Measurements from ENCODE around the gene ATG2A. TPM values are rescaled to one million over a fixed set of nuclear protein-coding genes. Genes with fewer than 3 reads are reported as not detected.
"Not testable (repeated sequence)": the region's sequence is repeated elsewhere in the genome, so short reads cannot be mapped to it uniquely, and the experiment has no call there.

The ATG2A gene
- total RNA-seq, 1 donor from 2014 or later: 22.4 TPM

DNA sequence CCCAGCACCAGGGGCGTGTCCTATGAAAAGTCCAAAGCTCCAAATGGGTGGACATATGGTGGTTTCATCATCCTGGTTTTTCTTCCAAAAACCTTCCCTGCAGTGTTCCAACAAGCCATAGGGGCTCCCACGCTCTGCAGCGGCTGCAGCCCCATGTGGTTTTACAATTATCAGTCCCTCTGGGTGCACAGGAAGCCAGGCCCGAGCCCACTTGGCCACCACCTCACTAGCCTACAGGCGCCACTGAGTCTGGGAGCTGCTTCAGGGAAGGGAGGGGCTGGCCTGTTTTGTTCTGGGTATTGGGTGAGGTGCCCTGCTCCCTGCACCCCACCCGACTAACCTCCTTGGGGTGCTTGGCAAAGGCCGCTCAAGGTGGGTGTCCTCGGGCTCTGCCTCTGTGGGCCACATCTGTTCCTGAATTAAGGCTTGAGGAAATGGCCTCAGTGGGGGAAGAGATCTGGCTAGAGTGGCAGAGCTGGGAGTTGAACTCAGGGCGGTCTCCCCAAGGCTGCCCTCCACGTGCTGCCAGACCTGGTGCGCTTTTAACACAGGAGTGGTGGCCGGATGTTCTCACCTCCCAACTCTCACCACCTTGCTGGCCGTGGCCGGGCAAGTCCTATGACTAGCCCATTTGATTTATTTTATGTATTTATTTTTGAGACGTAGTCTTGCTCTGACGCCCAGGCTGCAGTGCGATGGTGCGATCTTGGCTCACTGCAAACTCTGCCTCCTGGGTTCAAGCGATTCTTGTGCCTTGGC is 67.2 kb downstream of the ATG2A start:
- no peak overlapping the region for H3K4me3 Mint-ChIP-seq (ENCODE audit: unreplicated experiment)
- no peak for DNase-seq (ENCODE audit: low spot score)
- H3K27me3 Mint-ChIP-seq (ENCODE audit: unreplicated experiment): peaks cover 10% of the 10 kb centered on the region
- no peaks in the 10 kb centered on the region for H3K36me3 Mint-ChIP-seq (ENCODE audit: low read depth, unreplicated experiment)
- peaks cover 6% of the 10 kb centered on the region for H3K4me1 Mint-ChIP-seq (ENCODE audit: unreplicated experiment)
- no peak overlapping the region for H3K27ac Mint-ChIP-seq (ENCODE audit: unreplicated experiment)
- TF ChIP-seq CTCF (IDR thresholded peaks at IDR 0.05; ENCODE audit: unreplicated experiment): no peak
- no peaks in the 10 kb centered on the region for H3K9me3 Mint-ChIP-seq (ENCODE audit: unreplicated experiment)

DNA sequence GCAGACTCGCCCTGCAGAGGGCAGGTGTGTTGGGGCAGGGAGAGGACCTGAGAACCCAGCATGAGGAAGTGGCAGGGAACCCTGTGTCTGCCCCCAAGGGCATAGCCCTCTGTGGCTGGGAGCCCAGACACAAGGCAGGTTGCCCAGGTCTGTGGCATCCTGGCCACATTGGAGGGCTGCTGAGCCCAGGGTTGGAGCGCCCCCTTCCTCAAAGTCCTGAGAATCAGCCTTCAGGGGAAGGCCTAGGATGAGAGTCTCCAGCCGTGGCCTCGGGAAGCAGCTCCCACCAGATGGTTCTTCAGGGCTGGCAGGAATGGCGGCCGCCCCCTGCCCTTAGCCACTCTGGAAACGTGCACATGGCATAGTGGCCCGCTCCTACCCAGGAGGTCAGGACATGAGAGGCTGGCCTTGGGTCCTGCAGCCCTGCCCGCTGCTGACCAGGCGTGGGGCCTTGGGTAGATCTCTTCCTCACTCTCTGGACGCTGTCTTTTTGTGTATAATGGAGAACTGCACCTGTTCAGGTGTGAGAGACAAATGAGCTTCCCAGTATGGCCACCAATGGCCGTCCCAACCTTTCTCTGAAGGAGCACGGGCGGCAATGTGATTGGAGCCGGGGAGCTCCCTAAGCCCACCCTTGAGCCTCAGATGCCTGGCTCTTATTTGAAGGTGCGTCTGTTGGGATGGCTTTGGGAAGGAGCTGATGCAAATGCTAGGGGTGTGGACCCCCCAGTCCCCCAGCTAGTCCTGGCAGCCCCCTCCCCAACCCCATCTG is 68.0 kb downstream of the ATG2A start:
- no peaks in the 10 kb centered on the region for H3K9me3 Mint-ChIP-seq (ENCODE audit: unreplicated experiment)
- no peaks in the 10 kb centered on the region for H3K36me3 Mint-ChIP-seq (ENCODE audit: low read depth, unreplicated experiment)
- H3K4me1 Mint-ChIP-seq (ENCODE audit: unreplicated experiment): peaks cover 6% of the 10 kb centered on the region
- H3K27me3 Mint-ChIP-seq (ENCODE audit: unreplicated experiment): peaks cover 8% of the 10 kb centered on the region
- H3K27ac Mint-ChIP-seq (ENCODE audit: unreplicated experiment): no peak overlapping the region
- no peak overlapping the region for H3K4me3 Mint-ChIP-seq (ENCODE audit: unreplicated experiment)
- no peak for DNase-seq (ENCODE audit: low spot score)
- TF ChIP-seq CTCF (IDR thresholded peaks at IDR 0.05; ENCODE audit: unreplicated experiment): no peak

GRCh38 chr11:64848214-64848825 is 68.7 kb downstream of the ATG2A start:
- Mint-ChIP-seq H3K9me3 (ENCODE audit: unreplicated experiment) (no peaks in the 10 kb centered on the region), H3K36me3 (ENCODE audit: low read depth, unreplicated experiment) (no peaks in the 10 kb centered on the region), H3K4me1 (ENCODE audit: unreplicated experiment) (peaks cover 9% of the 10 kb centered on the region), H3K4me3 (ENCODE audit: unreplicated experiment) (no peak overlapping the region), H3K27ac (ENCODE audit: unreplicated experiment) (no peak overlapping the region), H3K27me3 (ENCODE audit: unreplicated experiment) (peaks cover 11% of the 10 kb centered on the region)
- no peak for TF ChIP-seq CTCF (IDR thresholded peaks at IDR 0.05; ENCODE audit: unreplicated experiment)
- DNase-seq (ENCODE audit: low spot score): no peak

GRCh38 chr11:64846998-64847666 is 69.9 kb downstream of the ATG2A start:
- H3K27ac Mint-ChIP-seq (ENCODE audit: unreplicated experiment): no peak overlapping the region

GRCh38 chr11:64845776-64846129 is 71.3 kb downstream of the ATG2A start:
- peaks cover 11% of the 10 kb centered on the region for H3K27me3 Mint-ChIP-seq (ENCODE audit: unreplicated experiment)
- H3K4me1 Mint-ChIP-seq (ENCODE audit: unreplicated experiment); H3K36me3 Mint-ChIP-seq (ENCODE audit: low read depth, unreplicated experiment); H3K27ac Mint-ChIP-seq (ENCODE audit: unreplicated experiment); H3K4me3 Mint-ChIP-seq (ENCODE audit: unreplicated experiment); DNase-seq (ENCODE audit: low spot score); H3K9me3 Mint-ChIP-seq (ENCODE audit: unreplicated experiment): not testable (repeated sequence)

More at GRCh38 chr11:64846998-64847666, 69.9 kb downstream of the ATG2A start:
- peak; percentile 92 for TF ChIP-seq CTCF (IDR thresholded peaks at IDR 0.05; ENCODE audit: unreplicated experiment)
- DNase-seq (ENCODE audit: low spot score): peak; percentile 97
- Mint-ChIP-seq H3K27me3 (ENCODE audit: unreplicated experiment) (peaks cover 11% of the 10 kb centered on the region), H3K36me3 (ENCODE audit: low read depth, unreplicated experiment) (no peaks in the 10 kb centered on the region), H3K9me3 (ENCODE audit: unreplicated experiment) (no peaks in the 10 kb centered on the region), H3K4me3 (ENCODE audit: unreplicated experiment) (no peak overlapping the region), H3K4me1 (ENCODE audit: unreplicated experiment) (peaks cover 9% of the 10 kb centered on the region)

Measured in endothelial cell (in vitro differentiated cells).